ENCODE data around the gene NCR2.

Gene NCR2

DNA sequence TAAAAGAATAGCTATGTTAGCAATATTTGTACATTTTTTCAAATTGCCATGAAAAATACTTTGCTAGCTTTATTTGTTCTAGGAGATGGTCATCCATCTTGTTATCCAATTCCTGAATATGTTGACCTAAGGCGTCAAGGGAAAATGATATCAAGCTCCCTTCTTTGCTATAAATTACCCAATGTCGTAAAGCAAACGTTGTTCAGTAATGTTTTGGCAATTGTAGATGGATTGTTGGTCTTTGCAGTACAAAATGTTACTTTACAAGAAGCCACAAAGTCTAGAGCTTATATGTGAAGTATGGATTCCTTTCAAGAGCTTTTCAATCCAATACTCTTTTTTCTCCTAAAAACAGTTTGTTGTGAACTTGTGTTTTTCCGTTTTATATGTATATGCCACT is 3.3 kb downstream of the NCR2 start:
- Mint-ChIP-seq H3K27ac (peak overlapping the region in 2 of 3 experiments; percentile 38 to 58), H3K27me3 (ENCODE audit: low read depth) (peaks cover 14% of the 10 kb centered on the region), H3K36me3 (ENCODE audit: low read depth) (no peaks in the 10 kb centered on the region), H3K4me1 (peaks cover 33% of the 10 kb centered on the region), H3K9me3 (no peaks in the 10 kb centered on the region), H3K4me3 (no peak overlapping the region)
- TF ChIP-seq, protein P1, sequence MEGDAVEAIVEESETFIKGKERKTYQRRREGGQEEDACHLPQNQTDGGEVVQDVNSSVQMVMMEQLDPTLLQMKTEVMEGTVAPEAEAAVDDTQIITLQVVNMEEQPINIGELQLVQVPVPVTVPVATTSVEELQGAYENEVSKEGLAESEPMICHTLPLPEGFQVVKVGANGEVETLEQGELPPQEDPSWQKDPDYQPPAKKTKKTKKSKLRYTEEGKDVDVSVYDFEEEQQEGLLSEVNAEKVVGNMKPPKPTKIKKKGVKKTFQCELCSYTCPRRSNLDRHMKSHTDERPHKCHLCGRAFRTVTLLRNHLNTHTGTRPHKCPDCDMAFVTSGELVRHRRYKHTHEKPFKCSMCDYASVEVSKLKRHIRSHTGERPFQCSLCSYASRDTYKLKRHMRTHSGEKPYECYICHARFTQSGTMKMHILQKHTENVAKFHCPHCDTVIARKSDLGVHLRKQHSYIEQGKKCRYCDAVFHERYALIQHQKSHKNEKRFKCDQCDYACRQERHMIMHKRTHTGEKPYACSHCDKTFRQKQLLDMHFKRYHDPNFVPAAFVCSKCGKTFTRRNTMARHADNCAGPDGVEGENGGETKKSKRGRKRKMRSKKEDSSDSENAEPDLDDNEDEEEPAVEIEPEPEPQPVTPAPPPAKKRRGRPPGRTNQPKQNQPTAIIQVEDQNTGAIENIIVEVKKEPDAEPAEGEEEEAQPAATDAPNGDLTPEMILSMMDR (IDR thresholded peaks at IDR 0.05; ENCODE audit: unreplicated experiment in 3 of 3): no peak

DNA sequence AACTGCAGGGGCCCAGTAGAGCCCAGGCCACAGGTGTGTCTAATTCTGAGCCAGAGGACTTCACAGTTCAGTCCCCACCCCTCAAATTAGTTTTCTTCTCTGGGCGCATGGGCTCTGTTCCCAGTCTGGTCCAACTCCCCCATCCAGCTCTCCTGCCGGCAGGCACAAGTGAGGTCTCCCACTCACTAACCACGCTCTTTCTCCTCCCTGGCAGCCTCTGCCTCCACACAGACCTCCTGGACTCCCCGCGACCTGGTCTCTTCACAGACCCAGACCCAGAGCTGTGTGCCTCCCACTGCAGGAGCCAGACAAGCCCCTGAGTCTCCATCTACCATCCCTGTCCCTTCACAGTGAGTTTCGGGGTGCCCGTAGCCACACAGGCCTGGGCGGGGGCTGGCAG is 6.2 kb downstream of the NCR2 start:
- H3K4me3 Mint-ChIP-seq: no peak overlapping the region
- peaks cover 22% of the 10 kb centered on the region for H3K27me3 Mint-ChIP-seq (ENCODE audit: low read depth)
- peak overlapping the region in 1 of 3 experiments; percentile 62 for H3K27ac Mint-ChIP-seq
- peaks cover 40% of the 10 kb centered on the region for H3K4me1 Mint-ChIP-seq
- no peaks in the 10 kb centered on the region for H3K9me3 Mint-ChIP-seq
- no peaks in the 10 kb centered on the region for H3K36me3 Mint-ChIP-seq (ENCODE audit: low read depth)
- TF ChIP-seq, protein P1 (IDR thresholded peaks at IDR 0.05; ENCODE audit: unreplicated experiment in 3 of 3): no peak

DNA sequence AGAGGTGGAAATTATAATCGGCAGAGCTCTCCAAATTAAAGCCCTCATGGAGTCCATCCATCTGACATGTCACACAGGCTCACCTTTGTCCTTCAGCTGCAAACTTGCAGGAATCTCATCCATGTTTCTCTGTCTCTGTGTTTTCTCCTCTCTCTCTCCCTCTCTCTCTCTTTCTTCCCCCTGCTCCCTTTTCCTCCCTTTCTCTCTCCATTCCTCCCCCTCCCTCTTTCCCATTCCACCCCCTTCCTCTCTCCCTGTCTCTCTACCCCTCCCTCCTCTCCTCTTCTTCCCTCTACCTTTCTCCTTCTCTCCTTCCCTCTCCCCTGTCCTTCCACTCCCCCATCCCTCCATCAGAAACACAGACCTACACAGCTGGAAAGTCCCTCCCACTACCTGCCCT is 6.8 kb downstream of the NCR2 start:
- H3K27ac Mint-ChIP-seq: peak overlapping the region in 2 of 3 experiments; percentile 58 to 62
- peaks cover 39% of the 10 kb centered on the region for H3K4me1 Mint-ChIP-seq
- H3K9me3 Mint-ChIP-seq: no peaks in the 10 kb centered on the region
- H3K36me3 Mint-ChIP-seq (ENCODE audit: low read depth): no peaks in the 10 kb centered on the region
- TF ChIP-seq, protein P1 (IDR thresholded peaks at IDR 0.05; ENCODE audit: unreplicated experiment in 3 of 3): no peak
- H3K27me3 Mint-ChIP-seq (ENCODE audit: low read depth): peaks cover 22% of the 10 kb centered on the region
- no peak overlapping the region for H3K4me3 Mint-ChIP-seq

DNA sequence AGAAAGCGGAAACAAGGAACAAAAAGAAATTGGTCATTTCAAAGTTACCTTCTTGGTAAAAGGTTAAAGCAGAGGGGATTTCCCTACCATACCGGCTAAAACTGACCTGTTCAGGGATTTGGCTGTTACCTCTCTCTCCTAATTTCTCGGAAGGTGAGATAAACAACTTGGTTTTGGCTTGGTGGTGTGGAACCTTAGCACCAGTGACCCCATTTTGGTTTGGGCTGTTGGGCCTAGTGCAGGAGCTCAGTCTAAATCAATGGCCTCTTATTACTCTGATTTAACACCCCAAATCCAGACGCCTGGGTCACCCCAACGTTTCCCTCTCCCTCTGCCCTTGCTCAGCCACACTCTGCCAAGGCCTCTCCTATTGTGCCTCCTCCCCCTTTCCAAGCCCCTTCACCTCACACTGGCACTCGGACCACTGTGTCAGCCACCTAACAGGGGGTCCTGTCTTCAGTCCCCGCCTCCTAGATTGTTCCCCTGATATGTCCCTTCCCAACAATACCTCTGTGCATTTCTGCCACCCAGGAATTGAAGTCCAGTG is 8.3 kb downstream of the NCR2 start:
- TF ChIP-seq, protein P1 (IDR thresholded peaks at IDR 0.05; ENCODE audit: unreplicated experiment in 3 of 3): no peak
- Mint-ChIP-seq H3K4me1 (peaks cover 32% of the 10 kb centered on the region), H3K4me3 (no peak overlapping the region), H3K27ac (peak overlapping the region; percentile 63 to 85 (median 70)), H3K36me3 (ENCODE audit: low read depth) (peaks cover 2% of the 10 kb centered on the region), H3K9me3 (peaks cover 12% of the 10 kb centered on the region), H3K27me3 (ENCODE audit: low read depth) (peaks cover 22% of the 10 kb centered on the region)

DNA sequence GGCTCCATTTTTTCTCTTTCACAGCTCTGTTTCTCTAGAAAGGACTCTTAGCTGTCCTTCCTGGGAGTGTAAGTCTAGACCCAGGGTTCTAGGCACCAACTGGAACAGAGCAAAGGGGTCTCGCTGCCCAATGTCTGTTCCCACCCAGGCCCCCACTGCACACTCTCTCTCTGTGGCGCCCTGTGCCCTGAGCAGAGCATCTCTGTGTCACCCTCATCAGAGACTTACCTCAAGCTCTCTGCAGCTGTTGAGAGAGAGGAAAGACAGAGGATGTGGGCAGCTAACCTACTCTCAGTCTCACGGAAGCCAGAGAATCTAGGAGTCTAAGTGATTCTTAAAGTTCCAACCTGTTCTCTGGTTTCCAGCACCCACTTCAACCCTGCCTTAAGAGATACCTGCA is 9.5 kb downstream of the NCR2 start:
- H3K27me3 Mint-ChIP-seq (ENCODE audit: low read depth): peaks cover 24% of the 10 kb centered on the region
- H3K36me3 Mint-ChIP-seq (ENCODE audit: low read depth): peaks cover 3% of the 10 kb centered on the region

More for the DNA sequence above, 9.5 kb downstream of the NCR2 start:
- Mint-ChIP-seq H3K4me1 (peaks cover 32% of the 10 kb centered on the region), H3K9me3 (peaks cover 20% of the 10 kb centered on the region), H3K4me3 (no peak overlapping the region), H3K27ac (peak overlapping the region; percentile 63 to 83 (median 70))
- TF ChIP-seq, protein P1 (IDR thresholded peaks at IDR 0.05; ENCODE audit: unreplicated experiment in 3 of 3): no peak
